IPS-NIHi7 (cell line): ENCODE measurements around the gene TST.
A peak's percentile ranks its signal among the peaks of the same experiment; 100 is the strongest.
"Not testable (repeated sequence)": the region's sequence is repeated elsewhere in the genome, so short reads cannot be mapped to it uniquely, and the experiment has no call there.

ENCODE experiments used
- DNase-seq: peaks from one replicate; pipeline ENCODE4 v3.0.0; 2012; ENCODE audit warnings: mixed read lengths; ENCODE audit errors: extremely low spot score

Gene TST

GRCh38 chr22:37014415-37014806 is 4.8 kb downstream of the TST start:
- DNase-seq = no peak

GRCh38 chr22:37012956-37013355 is 6.3 kb downstream of the TST start:
- no peak for DNase-seq

GRCh38 chr22:37012262-37012904 is 6.9 kb downstream of the TST start:
- no peak for DNase-seq

GRCh38 chr22:37011472-37011871 is 7.8 kb downstream of the TST start:
- no peak for DNase-seq

GRCh38 chr22:37010976-37011375 is 8.3 kb downstream of the TST start:
- no peak for DNase-seq

GRCh38 chr22:37010174-37010573 is 9.1 kb downstream of the TST start:
- no peak for DNase-seq

- DNase-seq = no peak
These were observed 9.8 kb downstream of the TST start for GRCh38 chr22:37009490-37009889.

- no peak for DNase-seq
These were observed 10.9 kb downstream of the TST start for GRCh38 chr22:37008365-37008764.

- peak; percentile 62 for DNase-seq
These were observed 11.6 kb downstream of the TST start for GRCh38 chr22:37007651-37008050.

- no peak for DNase-seq
These were observed 16.6 kb downstream of the TST start for GRCh38 chr22:37002633-37003032.

- DNase-seq = no peak
These were observed 17.4 kb downstream of the TST start for GRCh38 chr22:37001826-37002225.

- DNase-seq = no peak
These were observed 18.3 kb downstream of the TST start for GRCh38 chr22:37000676-37001534.

GRCh38 chr22:36999463-36999862 is 19.8 kb downstream of the TST start:
- DNase-seq = peak; percentile 53

GRCh38 chr22:36998620-36999351 is 20.5 kb downstream of the TST start:
- DNase-seq = peak; percentile 49

GRCh38 chr22:36997746-36998145 is 21.5 kb downstream of the TST start:
- DNase-seq = no peak

- peak; percentile 41 for DNase-seq
These were observed 28.0 kb downstream of the TST start for GRCh38 chr22:36991206-36991605.

GRCh38 chr22:36990457-36990856 is 28.8 kb downstream of the TST start:
- no peak for DNase-seq

- DNase-seq = not testable (repeated sequence)
These were observed 30.2 kb downstream of the TST start for GRCh38 chr22:36989012-36989411.

GRCh38 chr22:36988075-36988832 is 31.0 kb downstream of the TST start:
- DNase-seq = no peak

- DNase-seq = peak; percentile 62
These were observed 32.9 kb downstream of the TST start for GRCh38 chr22:36986242-36986821.

- DNase-seq = no peak
These were observed 33.9 kb downstream of the TST start for GRCh38 chr22:36985211-36985889.
